HG02973 (cell line): ENCODE data around the gene KCTD15.

Source experiments
- ATAC-seq: cut with Tn5 transposase; IDR thresholded peaks from one replicate; pipeline ENCODE4 v1.9.1; 2021; ENCODE audit warnings: moderate library complexity; ENCODE audit not compliant: unreplicated experiment

Gene KCTD15

DNA sequence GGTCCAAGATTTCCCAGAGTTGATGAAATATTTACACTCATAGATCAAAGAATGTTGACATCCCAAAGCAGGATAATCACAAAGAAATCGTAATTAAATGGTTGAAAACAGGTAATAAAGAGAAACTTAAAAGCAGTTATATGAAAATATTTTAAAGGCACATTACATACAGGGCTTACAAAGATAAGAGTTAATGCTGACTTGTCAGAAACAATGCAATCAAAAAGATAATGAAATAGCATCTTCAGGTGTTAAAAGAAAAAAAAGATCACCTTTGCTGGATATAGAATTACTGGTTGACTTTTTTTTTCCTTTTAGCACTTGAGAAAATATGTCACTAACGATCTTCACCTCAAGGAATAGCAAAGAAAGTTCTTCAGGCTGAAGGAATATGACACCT is 48.8 kb downstream of the KCTD15 start:
- ATAC-seq = no peak

- no peak for ATAC-seq
Measured at GRCh38 chr19:33849551-33850147, 53.0 kb downstream of the KCTD15 start.

- ATAC-seq = no peak
Measured at GRCh38 chr19:33859016-33859415, 62.3 kb downstream of the KCTD15 start.

DNA sequence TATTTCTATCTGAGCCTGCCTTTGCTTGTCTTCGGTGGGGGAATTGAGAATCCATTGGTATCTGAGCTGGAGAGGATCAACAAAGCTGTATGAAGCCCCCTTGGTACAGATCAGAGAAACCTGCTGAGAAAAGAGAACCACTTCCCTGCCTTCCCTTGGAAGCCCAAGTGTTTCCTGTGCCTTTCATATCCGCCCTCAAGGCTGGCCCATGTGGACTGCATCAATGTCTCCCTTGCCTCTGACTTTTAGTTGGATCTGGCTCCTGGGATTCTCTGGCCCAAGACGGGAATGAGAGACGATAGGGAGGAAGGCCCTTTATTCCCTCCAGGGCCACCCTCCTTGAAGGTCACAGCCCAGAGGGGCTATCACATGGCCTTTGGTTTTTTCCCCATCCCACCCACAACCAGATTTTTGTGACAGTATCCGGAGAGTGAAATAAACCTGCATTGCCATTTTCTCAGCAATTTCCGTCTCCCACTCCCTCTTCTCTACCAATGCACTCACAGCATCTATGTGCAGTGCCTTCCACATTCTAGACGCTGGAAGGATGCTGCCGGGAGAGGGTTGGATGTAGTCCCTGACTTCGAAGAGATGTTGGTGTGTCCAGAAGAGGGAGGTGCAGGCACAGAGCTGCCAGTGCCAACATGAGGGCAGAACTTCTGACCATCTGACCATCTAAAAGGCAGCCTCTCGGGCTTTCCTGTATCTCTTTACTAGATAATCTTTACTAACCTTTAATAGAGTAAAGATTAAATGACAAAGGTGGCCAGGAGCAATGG is 63.8 kb downstream of the KCTD15 start:
- no peak for ATAC-seq

- ATAC-seq = no peak
Measured at GRCh38 chr19:33861950-33862349, 65.3 kb downstream of the KCTD15 start.

DNA sequence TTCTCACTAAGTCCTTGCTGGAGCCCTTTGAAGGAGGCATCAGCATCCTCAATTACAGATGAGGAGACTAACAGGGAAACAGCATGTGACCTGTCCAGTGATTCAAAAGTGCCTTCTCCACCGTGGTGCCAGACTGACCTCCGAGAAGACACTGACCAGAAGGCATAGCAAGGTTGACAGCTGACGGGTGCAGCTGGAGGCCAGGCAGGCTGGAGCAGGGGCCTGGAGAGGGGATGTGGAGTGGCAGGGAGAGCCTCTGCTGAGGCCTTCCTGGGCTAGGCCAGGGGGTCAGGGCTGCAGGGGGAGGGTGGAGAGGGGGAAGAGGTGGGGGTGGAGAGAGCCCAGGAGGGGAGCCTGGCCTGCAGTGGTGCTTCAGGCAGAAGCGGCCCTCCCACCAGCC is 66.3 kb downstream of the KCTD15 start:
- no peak for ATAC-seq

- ATAC-seq = no peak
Measured at GRCh38 chr19:33863436-33863835, 66.8 kb downstream of the KCTD15 start.

- ATAC-seq = no peak
Measured at GRCh38 chr19:33864311-33864850, 67.7 kb downstream of the KCTD15 start.

DNA sequence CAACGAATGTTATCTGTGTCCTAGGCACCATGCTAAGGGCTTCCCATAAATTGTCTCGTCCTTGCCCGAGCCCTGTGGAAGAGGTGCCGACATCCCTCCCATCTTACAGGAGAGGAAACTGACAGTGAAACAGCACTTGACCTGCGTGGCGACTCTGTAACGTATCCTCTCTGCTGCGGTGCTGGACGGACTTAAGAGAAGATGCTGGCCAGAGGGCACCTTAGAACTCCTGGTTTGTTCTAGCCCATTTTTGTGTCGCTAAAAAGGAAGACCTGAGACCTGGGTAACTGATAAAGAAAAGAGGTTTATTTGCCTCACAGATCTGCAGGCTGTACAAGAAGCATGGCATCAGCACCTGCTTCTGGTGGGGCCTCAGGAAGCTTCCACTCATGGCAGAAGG is 68.6 kb downstream of the KCTD15 start:
- ATAC-seq = no peak
